Measurements from ENCODE around the gene CEP112.

DNA sequence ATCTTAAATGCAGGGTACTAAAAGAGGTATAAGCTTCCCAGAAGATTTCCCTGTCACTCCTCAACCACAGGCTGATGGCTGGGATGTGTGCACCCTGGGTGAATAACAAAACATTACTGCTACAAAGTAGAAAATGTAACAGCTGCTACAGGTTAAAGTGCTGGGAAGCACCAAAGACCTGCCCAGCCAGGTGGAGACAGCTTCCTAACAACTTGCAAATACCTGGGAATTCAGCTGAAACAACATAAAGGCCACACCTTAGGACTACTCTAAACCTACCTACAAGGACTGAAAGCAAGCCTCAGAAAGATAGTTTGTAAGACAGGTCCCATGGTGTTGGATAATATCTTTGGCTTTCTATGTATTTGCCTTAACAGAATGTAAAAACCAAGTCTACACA, 118.5 kb downstream of the CEP112 start:
- no peak for TF ChIP-seq ZFP30 (CRISPR knock-in tag; IDR thresholded peaks at IDR 0.05)
- TF ChIP-seq, protein P1, sequence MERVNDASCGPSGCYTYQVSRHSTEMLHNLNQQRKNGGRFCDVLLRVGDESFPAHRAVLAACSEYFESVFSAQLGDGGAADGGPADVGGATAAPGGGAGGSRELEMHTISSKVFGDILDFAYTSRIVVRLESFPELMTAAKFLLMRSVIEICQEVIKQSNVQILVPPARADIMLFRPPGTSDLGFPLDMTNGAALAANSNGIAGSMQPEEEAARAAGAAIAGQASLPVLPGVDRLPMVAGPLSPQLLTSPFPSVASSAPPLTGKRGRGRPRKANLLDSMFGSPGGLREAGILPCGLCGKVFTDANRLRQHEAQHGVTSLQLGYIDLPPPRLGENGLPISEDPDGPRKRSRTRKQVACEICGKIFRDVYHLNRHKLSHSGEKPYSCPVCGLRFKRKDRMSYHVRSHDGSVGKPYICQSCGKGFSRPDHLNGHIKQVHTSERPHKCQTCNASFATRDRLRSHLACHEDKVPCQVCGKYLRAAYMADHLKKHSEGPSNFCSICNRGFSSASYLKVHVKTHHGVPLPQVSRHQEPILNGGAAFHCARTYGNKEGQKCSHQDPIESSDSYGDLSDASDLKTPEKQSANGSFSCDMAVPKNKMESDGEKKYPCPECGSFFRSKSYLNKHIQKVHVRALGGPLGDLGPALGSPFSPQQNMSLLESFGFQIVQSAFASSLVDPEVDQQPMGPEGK (CRISPR knock-in tag; IDR thresholded peaks at IDR 0.05; ENCODE audit: borderline replicate concordance), result no peak
- TF ChIP-seq ISL1 (CRISPR knock-in tag; IDR thresholded peaks at IDR 0.05), result no peak
- no peak for TF ChIP-seq BACH2 (CRISPR knock-in tag; IDR thresholded peaks at IDR 0.05; ENCODE audit: borderline replicate concordance)
- no peak for TF ChIP-seq TOX (CRISPR knock-in tag; IDR thresholded peaks at IDR 0.05; ENCODE audit: borderline replicate concordance)
- no peak for TF ChIP-seq OSR1 (CRISPR knock-in tag; IDR thresholded peaks at IDR 0.05)
- no peak for TF ChIP-seq ZFP3 (CRISPR knock-in tag; IDR thresholded peaks at IDR 0.05)
- no peak for TF ChIP-seq ZNF8 (CRISPR knock-in tag; IDR thresholded peaks at IDR 0.05)
- no peak for TF ChIP-seq ZNF565 (CRISPR knock-in tag; conservative IDR thresholded peaks at IDR 0.05; ENCODE audit: low read depth)
- no peak for TF ChIP-seq ARNTL (CRISPR knock-in tag; IDR thresholded peaks at IDR 0.05; ENCODE audit: borderline replicate concordance, low read depth)
- TF ChIP-seq SNAI2 (CRISPR knock-in tag; IDR thresholded peaks at IDR 0.05), result no peak
- TF ChIP-seq, protein P2, sequence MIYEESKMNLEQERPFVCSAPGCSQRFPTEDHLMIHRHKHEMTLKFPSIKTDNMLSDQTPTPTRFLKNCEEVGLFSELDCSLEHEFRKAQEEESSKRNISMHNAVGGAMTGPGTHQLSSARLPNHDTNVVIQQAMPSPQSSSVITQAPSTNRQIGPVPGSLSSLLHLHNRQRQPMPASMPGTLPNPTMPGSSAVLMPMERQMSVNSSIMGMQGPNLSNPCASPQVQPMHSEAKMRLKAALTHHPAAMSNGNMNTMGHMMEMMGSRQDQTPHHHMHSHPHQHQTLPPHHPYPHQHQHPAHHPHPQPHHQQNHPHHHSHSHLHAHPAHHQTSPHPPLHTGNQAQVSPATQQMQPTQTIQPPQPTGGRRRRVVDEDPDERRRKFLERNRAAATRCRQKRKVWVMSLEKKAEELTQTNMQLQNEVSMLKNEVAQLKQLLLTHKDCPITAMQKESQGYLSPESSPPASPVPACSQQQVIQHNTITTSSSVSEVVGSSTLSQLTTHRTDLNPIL (CRISPR knock-in tag; IDR thresholded peaks at IDR 0.05; ENCODE audit: low read depth), result no peak
- TF ChIP-seq, protein P3, sequence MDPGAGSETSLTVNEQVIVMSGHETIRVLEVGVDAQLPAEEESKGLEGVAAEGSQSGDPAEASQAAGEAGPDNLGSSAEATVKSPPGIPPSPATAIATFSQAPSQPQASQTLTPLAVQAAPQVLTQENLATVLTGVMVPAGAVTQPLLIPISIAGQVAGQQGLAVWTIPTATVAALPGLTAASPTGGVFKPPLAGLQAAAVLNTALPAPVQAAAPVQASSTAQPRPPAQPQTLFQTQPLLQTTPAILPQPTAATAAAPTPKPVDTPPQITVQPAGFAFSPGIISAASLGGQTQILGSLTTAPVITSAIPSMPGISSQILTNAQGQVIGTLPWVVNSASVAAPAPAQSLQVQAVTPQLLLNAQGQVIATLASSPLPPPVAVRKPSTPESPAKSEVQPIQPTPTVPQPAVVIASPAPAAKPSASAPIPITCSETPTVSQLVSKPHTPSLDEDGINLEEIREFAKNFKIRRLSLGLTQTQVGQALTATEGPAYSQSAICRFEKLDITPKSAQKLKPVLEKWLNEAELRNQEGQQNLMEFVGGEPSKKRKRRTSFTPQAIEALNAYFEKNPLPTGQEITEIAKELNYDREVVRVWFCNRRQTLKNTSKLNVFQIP (CRISPR knock-in tag; IDR thresholded peaks at IDR 0.05; ENCODE audit: borderline replicate concordance, low read depth), result no peak
